HTERT RPE-1 (cell line): ENCODE data around the gene SND1.

Experiments used
- in situ Hi-C: fragments of 300-500 bp; cut with MboI; formaldehyde crosslinking; loops from 4 replicates; pipeline ENCODE4 v1.14.3; 2020; ENCODE audit warnings: low sequenced_read_pairs

Gene SND1

DNA sequence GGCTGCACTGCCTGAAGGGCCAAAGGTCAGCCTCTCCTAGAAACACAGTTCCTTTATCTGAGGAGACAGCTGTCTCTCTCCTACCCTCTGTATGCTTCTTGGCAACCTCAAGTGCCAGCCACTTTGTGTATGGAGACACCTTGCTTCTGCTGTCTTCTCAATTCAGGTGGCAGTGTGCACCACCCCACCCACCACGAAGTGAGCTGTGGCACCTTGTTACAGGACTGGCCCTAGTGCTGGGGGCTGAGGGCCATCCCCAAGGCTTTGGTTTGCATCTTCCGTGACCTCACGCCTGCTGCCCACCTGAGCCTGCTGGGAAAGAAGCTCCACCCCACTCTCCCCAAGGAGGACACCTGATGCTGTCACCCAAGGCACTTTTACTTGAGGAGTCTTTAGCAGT lies 426.3 kb downstream of the SND1 start:
- in situ Hi-C loops = no loop called here

DNA sequence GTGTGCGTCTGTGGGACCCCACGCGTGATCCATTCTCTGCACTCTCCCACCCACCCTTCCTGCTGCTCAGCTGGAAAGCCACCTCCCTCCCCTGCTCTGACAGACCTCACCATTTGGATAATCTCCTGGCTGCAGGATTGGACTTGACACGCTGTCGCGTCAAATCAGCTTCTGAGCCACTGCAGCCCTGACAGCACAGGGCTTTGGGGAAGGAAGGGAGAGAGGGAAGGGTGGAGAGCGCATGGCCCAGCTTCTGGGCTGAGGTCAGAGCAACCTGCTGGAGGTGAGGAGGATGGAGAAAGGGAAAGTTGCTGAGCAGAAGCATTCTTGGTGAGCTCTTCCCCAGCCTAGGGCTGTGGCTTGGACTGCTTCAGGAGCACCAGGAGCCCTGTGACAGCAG lies 428.2 kb downstream of the SND1 start:
- in situ Hi-C loops = no loop called here

DNA sequence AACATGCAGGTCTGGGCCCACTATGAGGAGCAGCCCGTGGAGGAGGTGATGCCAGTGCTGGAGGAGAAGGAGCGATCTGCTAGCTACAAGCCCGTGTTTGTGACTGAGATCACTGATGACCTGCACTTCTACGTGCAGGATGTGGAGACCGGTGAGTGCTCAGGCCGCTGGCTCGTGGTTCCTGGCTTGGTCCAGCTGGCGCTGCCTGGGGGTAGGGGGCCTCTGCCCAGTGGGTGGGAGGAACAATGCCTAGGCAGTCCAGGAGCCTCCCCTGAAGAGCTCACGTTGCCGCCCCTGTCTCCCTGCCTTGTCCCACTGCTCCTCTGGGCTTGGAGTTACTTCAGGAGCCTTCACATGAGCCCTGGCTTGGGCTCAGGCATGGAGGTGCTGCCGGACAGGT lies 429.4 kb downstream of the SND1 start:
- in situ Hi-C loops = no loop called here

DNA sequence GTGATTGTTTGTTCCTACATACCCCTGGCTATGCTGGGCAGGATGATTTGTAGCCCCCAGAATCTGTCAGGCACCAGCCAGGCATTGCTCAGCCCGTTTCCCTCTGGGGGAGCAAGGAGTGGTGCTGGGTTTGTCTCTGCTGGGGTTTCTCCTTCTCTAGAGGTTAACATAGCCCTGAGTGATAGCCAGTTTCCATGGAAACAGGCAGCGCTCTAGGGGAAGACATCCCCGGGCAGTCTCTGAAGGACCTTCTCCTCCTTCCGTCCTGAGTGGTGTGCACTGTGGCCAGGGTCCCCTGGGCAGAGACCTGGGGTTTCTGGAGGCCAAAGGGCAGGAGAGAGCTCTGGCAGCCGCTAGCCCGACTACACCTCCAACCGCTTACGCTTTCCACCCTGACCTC lies 429.8 kb downstream of the SND1 start:
- in situ Hi-C loops = no loop called here

DNA sequence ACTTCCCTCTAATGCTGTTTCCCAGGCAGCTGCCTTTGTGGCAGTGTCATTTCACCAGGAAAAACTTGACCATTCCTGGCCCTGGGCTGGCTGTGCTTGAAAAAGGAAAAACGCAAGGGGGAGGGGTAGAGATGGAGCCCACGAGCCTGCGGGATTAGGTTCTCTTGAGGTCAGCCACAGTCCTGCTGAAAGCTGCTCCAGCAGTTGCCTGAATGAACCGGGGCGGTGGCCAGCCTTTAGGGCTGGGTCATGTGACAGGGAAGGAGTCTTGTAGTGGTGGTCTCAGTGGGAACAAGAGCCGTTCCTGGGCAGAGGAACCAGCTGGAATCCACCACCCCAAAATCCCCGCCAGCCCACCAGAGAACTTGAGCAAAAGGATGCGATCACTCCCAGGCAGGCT lies 430.4 kb downstream of the SND1 start:
- in situ Hi-C loops = no loop called here

DNA sequence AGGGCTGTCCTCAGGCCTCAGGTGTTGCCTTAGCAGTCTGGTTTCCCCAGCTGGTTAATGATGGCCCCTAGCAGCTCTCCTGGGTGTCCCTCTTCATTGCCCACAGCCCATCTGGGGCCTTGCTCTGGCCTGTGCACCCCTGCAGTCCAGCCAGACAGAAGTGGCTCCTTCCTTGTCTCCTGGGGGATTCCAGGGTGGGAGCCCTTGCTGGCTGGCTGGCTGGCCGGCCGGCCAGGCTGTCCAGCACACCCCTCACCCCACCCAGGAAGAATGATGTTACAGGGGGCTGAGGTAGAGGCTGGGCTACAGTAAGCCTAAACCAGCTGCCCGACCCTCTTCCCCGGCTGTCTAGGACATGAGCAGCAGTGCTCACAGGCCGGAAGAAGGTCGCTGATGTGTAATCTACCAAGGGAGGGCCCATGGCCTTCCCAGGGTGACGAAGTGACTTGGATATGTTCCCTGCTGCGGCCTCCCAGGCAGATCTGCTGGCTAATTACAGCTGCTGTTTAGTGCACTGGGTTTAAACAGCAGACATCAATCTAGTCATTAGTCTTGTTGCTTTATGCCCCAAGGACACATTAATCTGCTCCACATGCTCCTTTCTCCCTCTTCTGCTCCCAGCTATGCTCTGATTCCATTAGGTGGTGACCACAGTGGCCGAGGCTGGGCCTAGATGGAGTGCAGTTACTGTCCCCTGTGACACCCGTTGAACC lies 433.1 kb downstream of the SND1 start:
- in situ Hi-C loops = no loop called here

DNA sequence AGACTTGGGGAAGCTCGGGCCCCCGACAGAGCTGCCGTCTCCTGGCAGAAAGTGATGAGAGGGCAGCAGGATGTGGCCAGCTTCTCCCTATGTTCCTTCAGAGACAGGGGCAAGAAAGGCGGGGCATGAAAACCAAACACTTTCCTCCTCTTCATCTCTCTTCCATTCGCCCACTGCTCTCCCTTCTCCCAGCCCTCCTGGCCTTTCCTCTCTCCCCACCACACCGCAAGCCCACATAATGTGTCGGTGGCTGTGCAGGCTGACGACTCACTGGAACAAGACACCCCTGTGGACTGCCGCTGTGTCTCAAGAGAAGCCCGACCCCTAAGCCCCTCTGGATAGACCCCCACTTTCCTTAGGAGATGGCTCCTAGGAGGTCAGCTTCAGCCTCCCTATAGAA lies 438.5 kb downstream of the SND1 start:
- in situ Hi-C loops = no loop called here

DNA sequence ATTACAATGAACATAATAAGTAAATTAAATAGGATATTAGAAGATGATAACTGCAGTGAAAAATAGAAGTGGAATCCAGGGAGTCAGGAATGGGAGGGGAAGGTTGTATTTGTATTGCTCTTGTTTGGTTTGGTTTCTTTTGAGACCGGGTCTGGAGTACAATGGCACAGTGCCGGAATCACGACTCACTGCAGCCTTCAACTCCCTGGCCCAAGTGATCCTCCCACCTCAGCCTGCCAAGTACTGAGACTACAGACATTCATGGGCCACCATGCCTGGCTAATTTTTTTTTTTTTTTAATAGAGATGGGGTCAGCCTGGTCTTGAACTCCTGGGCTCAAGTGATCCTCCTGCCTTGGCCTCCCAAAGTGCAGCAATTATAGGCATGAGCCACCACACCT lies 439.1 kb downstream of the SND1 start:
- in situ Hi-C loops = no loop called here

DNA sequence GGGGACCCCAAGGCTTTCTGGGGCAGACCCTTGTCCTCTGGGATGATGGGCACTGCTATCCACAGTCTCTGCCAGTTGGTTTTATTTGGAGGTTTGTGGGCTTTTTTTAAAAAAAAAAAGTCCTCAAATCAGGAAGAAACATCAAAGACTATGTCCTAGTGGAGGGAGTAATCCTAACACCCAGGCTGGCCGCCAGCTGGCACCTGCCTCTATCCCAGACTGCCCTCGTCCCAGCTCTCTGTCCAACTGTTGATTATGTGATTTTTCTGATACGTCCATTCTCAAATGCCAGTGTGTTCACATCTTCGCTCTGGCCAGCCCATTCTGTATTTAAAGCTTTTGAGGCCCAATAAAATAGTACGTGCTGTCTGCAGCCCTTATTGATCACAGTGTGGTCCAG lies 440.2 kb downstream of the SND1 start:
- in situ Hi-C loops = no loop called here

DNA sequence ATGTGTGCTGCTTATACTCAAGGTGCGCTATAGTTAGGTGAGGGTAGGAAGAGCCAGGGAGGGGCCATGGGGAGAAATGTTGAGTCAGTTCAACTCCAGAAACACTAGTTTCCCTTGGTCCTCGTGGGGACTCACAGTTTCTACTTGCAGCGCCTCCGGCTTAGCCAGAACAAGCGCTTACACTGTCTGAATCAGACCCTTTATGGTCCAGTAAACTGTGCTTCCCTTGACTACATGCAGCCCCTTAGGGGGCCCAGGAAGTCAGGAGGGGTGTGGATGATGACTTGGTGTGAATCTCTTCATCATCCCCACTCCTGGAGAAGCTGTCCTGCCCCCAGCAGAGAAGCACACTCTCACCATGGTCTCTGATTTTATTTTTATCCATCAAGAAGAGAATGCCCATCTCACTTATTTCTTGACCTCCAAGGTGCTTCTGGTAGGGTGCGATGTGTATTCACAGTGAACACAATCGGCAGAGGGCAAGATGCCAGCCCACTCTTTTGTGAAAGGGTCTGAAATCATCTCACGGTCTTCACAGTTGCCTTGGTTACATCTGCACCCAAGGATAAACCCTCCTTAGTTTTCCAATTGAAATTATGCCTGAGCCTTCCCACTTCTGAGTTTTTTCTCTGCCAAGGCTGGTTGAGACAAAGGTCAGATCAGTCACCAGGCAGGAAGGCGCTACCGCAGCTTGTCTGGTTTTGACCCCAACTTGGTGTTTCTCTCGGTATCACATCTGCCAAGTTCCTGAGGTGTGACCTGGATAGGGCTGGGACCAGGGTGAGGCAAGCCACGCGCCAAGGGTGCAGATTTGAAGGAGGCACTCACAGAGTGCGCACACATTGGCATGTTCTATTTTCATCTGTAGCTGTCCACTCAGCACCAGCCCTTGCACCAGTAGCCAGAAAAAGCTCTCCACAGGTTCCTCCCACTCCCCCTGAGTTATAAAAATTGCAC lies 441.9 kb downstream of the SND1 start:
- in situ Hi-C loops = no loop called here

DNA sequence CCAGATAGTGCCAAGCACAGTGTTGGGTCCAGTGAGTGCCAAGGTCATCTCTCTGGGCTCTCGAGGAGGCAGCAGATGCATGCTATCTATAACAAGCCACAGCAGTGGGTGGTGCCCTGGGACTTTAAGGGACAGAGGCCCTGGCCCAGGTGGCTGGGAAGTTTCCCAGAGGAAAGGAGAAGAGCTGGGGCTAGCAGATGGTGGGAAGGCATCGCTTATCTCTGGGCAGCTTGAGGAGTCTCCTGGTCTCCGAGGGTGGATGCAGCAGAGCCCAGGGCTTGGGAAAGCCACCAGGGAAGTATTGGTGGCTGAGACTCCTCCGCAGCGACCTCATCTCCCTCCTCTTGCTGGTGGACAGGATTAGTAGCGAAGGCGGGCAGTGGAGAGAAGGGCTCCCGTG lies 442.7 kb downstream of the SND1 start:
- in situ Hi-C loops = no loop called here

DNA sequence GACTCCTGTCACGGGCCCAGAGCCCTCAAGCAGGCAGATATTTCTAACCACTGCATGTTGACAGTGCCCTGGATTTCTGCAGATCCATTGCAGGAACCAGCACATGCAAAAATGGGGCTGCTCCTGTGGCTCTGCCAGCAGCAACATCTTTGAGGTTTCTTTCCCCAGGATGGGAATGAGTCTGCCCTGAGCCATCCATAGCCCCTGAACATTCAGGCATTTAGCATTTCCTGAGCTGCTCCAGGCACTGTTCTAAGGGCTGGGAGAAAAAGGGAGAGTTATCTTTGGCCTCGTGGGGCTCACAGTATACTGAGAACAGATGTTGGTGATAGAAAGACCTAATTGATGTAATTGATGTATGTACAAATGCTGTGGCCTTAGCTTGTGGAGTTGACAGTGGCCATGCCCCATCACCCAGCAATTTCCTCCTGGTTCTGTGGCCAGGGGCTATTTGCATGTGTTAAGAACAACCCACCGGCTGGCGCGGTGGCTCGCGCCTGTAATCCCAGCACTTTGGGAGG lies 445.3 kb downstream of the SND1 start:
- in situ Hi-C loops = no loop called here

DNA sequence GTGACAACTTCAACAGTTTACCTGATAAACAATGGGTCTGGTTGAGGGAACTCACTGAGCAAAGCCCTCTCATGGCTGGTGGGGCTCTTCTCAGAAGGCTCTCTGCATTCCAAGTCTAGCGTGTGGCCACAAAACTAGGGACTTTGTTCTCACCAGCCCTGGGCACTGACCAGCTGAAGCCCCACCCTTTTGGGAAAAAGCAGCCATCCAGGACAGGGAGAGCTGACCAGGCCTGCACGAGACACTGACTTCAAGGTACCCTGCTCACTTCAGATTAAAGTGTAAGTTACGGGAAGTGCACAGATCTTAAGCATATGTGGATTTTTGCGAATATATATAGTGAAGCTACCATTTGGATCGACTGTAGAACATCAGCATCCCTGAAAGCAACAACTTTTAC lies 446.6 kb downstream of the SND1 start:
- in situ Hi-C loops = no loop called here

DNA sequence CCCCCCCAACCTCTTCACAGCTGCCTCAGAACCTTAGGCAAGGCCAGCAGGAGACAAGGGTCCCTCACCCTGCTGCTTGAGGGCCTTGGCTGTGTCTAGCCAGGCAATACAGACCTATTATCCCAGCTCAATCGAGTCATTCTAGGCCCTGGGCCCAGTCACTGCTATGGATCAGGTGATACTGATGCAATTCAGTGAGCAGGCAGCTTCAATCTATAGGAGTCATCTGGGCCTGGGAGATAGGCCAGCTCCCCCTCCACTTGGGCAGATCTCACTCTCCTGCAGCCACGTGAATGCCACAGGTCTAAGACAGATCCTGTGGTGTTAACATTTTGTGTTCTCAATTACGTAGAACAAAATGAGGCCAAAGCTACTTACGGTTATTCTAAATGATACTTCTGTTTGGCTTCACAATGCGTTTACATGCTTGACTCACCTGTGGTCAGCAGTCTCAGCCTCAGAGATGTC lies 447.2 kb downstream of the SND1 start:
- in situ Hi-C loops = no loop called here

DNA sequence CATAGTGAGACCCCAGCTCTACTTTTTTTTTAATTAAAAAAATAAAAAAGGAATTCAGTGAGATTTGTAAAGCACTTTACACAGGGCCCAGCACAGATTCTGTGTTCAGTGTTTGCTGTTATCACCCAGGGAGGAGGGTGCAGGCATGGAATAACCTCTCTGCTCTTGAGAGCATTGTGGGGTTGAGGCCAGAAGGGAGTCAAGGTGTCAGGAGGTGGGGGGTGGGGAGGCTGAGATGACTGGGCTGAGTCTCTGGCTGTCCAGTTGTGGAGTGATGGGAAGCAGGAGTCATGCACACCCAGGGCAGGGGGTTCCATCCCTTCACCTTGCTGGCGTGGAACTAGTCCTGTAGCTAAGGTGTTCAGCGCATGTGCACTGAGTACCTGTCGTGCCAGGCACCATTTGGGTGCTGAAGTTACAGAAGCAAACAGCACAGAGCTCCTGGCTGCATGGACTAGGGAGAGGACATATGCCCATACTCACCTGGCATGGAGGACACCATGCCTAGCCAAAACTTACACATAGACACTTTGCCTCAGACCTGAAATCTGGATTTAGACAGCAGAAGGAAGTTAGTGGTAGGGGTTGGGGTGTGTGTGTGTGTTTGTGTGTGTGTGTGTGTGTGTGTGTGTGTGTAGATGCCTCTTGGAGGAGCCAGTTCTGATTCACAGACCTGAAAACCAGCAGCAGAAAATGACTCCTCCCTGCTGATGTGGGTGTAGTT lies 448.4 kb downstream of the SND1 start:
- in situ Hi-C loops = no loop called here

DNA sequence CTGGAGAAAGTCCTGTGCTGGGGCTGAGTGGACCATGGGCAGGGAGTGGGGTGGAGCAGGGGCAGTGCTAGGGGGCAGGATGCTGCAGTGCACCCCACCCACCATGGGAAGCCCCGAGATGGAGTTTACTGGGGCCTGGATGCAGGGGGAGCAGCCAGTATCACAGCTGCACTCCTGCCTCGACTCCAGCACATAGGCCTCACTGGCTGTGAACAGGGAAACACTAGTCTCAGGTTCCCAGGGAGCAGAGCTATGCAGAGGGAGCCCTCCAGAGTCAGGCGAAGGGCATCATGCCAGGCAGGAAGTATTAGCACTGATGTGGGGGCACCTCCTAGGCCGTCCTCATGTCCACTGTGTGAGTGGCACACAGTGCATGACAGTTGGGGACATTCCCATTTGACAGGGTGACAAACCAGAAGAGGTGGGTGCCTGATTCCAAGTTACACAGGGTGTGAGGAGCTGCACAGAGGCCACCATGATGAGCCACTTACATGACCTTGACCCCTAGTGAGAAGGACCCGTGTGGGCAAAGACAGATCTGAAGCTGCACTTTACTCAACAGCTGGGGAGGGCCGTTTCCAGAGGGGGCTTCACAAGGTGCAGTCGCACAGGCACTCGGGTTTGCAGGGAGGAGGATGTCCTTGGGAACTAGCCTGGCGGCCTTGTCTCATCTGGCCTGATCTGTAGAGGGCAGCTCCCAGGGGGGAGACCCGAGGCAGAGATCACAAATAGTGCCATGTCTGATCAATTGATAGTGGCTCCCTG lies 449.1 kb downstream of the SND1 start:
- in situ Hi-C loops = no loop called here

DNA sequence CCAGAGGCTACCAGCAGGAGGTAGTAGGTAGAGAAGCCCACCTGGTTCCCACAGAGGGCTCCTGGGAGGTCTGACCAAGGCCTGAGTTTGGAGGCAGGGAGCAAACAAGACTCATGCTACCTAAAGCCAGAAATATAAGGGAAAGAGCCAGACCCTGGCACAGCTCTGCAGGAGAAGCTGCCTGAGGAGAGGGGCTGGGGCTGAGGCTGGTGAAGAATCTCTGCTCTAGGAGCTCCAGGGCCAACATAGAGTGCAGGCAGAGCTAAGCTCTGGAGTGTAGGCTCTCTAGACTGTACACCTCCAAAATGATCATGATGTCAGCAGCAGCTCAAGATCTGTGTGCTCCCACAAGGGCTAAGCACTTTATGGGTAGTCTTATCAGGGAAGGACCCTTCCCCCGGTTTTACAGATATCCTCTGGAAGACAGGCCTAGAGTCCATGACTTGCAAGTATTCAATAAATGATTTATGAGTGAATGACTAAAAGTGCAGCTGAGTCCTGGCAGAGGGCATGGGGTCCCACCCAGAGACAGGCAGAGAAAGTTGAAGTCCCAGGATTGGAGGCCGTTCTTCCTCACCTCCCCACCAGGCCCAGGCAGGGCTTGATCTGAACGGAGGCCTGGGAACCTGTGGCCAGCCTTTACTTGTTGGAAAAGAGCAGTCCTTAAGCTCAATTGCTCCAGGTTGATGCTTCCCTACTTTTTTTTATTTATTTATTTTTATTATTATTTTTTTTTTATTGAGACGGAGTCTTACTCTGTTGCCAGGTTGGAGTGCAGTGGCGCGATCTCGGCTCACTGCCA lies 450.7 kb downstream of the SND1 start:
- in situ Hi-C loops = no loop called here

DNA sequence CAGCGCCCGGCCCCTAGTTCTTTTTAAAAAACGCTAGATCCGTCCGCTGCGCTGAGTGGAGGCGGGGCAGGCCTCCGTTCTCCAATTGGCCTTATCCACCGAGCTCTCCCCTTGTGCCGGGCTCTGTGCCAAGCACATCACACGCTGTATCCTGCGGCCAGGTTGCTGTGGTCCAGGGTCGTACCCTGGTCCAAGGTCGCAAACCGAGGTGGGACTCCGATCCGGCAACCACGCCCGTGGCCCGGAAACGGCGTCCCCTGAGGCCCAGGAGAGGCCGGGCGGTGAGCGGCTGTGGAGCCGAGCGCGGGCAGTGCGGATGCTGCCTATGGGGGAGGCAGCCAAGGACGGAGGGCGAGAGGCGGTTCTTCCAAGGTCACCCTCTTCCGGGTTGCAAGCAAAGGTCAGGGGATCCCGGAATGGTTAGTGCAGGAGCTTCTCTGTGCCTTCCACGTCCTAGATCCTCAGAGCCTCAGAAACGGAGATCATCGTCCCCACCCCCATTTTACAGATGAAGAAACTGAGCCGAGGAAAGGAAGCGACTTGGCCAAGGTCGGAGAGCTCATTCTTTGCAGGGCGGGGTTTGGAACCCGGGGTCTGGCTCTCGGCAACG lies 451.6 kb downstream of the SND1 start:
- in situ Hi-C loops = no loop called here

DNA sequence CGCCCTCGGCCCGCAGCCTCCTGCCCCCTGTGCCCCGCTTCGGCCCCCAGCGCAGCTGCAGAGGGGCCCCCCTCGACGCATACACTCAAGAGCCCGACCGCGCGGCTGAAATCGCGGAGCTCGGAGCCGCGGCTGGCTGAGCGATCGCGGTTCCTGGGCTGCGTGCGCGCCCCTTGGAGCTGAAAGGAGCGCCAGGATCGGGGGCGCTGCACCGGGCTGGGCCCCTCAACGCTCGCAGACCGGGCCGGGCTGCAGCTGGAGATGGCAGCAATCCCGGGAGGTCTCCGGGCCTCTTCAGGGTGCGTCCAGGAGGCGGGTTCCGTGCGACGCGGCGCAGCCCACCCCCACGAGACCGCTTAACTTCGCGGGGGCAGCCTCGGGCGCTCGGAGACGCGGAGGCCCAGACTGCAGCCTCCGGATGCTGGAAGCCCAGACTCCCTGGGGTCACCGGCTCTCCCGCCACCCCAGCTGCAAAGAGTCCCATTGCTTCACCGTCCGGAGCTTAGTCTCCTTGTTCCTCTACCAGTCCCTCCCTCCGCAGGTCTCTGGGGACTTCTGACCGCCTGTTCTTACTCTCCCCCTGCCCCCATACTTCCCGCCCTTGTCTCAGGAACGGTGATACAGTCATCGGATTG lies 452.2 kb downstream of the SND1 start:
- in situ Hi-C loops = no loop called here
